Adrenal gland (tissue), 5 donors: ENCODE measurements around the gene MYO5B.

Source experiments
- CTCF ChIP-seq, 6 experiments: fragments of 450-650 bp in 4 of 6; fragments of 200-600 bp in 2 of 6; sonication (generic) in 1 of 6; IDR thresholded peaks; 1 replicate in 5 of 6; 2 replicates in 1 of 6; pipeline versions ENCODE4 v1.5.1 to v1.8.0; 2016 to 2021; ENCODE audit warnings: antibody characterized with exemption in 6 of 6, mild to moderate bottlenecking in 2 of 6, moderate library complexity in 1 of 6
- POLR2A ChIP-seq, 2 donors: fragments of 450-650 bp; IDR thresholded peaks; one replicate each; pipeline ENCODE4 v1.6.1; 2017; ENCODE audit warnings: antibody characterized with exemption in 2 of 2, mild to moderate bottlenecking in 2 of 2, moderate library complexity in 1 of 2
- donor health status: DM: no; HTN: no; CAD: no.

- TF ChIP-seq CTCF (IDR thresholded peaks at IDR 0.05) = no peak
- TF ChIP-seq POLR2A (IDR thresholded peaks at IDR 0.05) = no peak
Measured at GRCh38 chr18:50158866-50159653, 35.9 kb downstream of the MYO5B start.
